Measurements from ENCODE around the gene PRICKLE2. TPM values are rescaled to one million over a fixed set of nuclear protein-coding genes. Genes with fewer than 3 reads are reported as not detected.

PRICKLE2 gene
- total RNA-seq, 1 donor from 2014 or later = 84.4 TPM

DNA sequence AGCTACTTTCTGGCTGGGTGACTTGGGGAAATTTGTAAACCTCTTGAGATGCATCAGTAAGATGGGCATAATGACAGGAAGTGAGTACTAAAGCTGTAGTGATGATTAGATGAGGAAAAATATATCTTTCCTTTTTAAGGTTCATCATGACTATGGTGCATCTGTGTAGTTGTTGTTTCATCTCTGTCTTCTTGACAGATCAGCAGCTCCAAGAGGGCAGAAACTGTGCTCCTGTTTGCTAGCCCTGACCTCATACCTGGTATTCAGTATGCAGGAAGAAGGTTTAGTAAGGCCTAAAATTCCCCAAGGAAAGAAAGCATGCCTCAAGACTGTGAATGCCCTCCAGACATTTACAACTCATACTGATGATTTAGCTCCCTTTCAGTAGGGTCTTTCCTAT, 119.5 kb downstream of the PRICKLE2 start:
- H3K4me2 ChIP-seq (ENCODE audit: low read length) = no peak overlapping the region
- H3K4me3 Mint-ChIP-seq (ENCODE audit: unreplicated experiment) = no peak overlapping the region
- H3K4me1 Mint-ChIP-seq (ENCODE audit: low read depth, unreplicated experiment) = peaks cover 69% of the 10 kb centered on the region
- H2AFZ ChIP-seq (ENCODE audit: low read depth, low read length) = no peak overlapping the region
- TF ChIP-seq, protein P1, sequence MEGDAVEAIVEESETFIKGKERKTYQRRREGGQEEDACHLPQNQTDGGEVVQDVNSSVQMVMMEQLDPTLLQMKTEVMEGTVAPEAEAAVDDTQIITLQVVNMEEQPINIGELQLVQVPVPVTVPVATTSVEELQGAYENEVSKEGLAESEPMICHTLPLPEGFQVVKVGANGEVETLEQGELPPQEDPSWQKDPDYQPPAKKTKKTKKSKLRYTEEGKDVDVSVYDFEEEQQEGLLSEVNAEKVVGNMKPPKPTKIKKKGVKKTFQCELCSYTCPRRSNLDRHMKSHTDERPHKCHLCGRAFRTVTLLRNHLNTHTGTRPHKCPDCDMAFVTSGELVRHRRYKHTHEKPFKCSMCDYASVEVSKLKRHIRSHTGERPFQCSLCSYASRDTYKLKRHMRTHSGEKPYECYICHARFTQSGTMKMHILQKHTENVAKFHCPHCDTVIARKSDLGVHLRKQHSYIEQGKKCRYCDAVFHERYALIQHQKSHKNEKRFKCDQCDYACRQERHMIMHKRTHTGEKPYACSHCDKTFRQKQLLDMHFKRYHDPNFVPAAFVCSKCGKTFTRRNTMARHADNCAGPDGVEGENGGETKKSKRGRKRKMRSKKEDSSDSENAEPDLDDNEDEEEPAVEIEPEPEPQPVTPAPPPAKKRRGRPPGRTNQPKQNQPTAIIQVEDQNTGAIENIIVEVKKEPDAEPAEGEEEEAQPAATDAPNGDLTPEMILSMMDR (IDR thresholded peaks at IDR 0.05; ENCODE audit: insufficient read depth, low read depth, low read length) = no peak
- no peak for TF ChIP-seq EZH2 (IDR thresholded peaks at IDR 0.05; ENCODE audit: insufficient read depth, low read length)
- H3K4me1 ChIP-seq (ENCODE audit: insufficient read depth, low read length) = peaks cover 11% of the 10 kb centered on the region
- H3K27ac Mint-ChIP-seq (ENCODE audit: unreplicated experiment) = no peak overlapping the region
- DNase-seq (ENCODE audit: low read depth) (no peak), FAIRE-seq (peak; percentile 34)
- H3K36me3 Mint-ChIP-seq (ENCODE audit: low read depth, unreplicated experiment) = peaks cover 46% of the 10 kb centered on the region
- H3K9ac ChIP-seq (ENCODE audit: low read length) = no peak overlapping the region
- peaks cover 16% of the 10 kb centered on the region for H3K79me2 ChIP-seq (ENCODE audit: insufficient read depth, low read length)
- no peaks in the 10 kb centered on the region for H3K36me3 ChIP-seq (ENCODE audit: insufficient read depth, low read length)
- no peak overlapping the region for H3K27ac ChIP-seq (ENCODE audit: low read depth, low read length)
- H3K4me3 ChIP-seq (ENCODE audit: insufficient read depth, low read depth, low read length) = no peak overlapping the region
- H3K27me3 Mint-ChIP-seq (ENCODE audit: low read depth, unreplicated experiment) = no peaks in the 10 kb centered on the region
- no peaks in the 10 kb centered on the region for H3K9me3 Mint-ChIP-seq (ENCODE audit: unreplicated experiment)
- H3K27me3 ChIP-seq (ENCODE audit: insufficient read depth, low read length) = no peaks in the 10 kb centered on the region
- no peaks in the 10 kb centered on the region for H3K9me3 ChIP-seq (ENCODE audit: insufficient read depth, low read depth, low read length)
- H4K20me1 ChIP-seq (ENCODE audit: insufficient read depth, low read length) = peaks cover 59% of the 10 kb centered on the region

DNA sequence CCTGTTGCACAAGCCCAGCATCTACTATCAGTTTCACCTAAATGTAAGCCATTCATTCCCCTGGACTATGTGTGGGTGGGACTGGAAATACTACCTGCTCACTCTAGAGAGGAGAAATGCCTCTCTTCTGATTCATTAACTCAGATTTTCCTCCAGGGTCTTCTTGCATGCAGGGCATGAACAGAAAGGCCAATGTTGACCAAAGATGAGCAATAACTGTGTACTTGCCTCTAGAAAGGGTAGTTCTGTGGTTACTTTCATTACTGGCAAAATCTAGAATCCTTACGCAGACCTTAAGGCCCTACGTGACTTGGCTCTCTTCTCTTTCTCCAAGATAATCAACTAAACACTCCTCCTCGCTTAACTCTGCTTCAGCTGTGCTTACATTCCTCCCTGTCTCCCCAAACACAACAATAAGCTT, 120.6 kb downstream of the PRICKLE2 start:
- no peaks in the 10 kb centered on the region for H3K27me3 ChIP-seq (ENCODE audit: insufficient read depth, low read length)
- H3K4me2 ChIP-seq (ENCODE audit: low read length) = peak overlapping the region; percentile 21
- H3K79me2 ChIP-seq (ENCODE audit: insufficient read depth, low read length) = peaks cover 15% of the 10 kb centered on the region
- no peak overlapping the region for H2AFZ ChIP-seq (ENCODE audit: low read depth, low read length)
- Mint-ChIP-seq H3K4me1 (ENCODE audit: low read depth, unreplicated experiment) (peaks cover 59% of the 10 kb centered on the region), H3K27me3 (ENCODE audit: low read depth, unreplicated experiment) (no peaks in the 10 kb centered on the region), H3K36me3 (ENCODE audit: low read depth, unreplicated experiment) (peaks cover 40% of the 10 kb centered on the region), H3K4me3 (ENCODE audit: unreplicated experiment) (peak overlapping the region; percentile 40), H3K27ac (ENCODE audit: unreplicated experiment) (no peak overlapping the region), H3K9me3 (ENCODE audit: unreplicated experiment) (no peaks in the 10 kb centered on the region)
- TF ChIP-seq EZH2 (IDR thresholded peaks at IDR 0.05; ENCODE audit: insufficient read depth, low read length) = no peak
- TF ChIP-seq, protein P1 (IDR thresholded peaks at IDR 0.05; ENCODE audit: insufficient read depth, low read depth, low read length) = no peak
- no peaks in the 10 kb centered on the region for H3K36me3 ChIP-seq (ENCODE audit: insufficient read depth, low read length)
- H4K20me1 ChIP-seq (ENCODE audit: insufficient read depth, low read length) = peaks cover 65% of the 10 kb centered on the region
- no peak overlapping the region for H3K9ac ChIP-seq (ENCODE audit: low read length)
- H3K27ac ChIP-seq (ENCODE audit: low read depth, low read length) = no peak overlapping the region
- peak; percentile 73 for DNase-seq (ENCODE audit: low read depth)
- no peaks in the 10 kb centered on the region for H3K9me3 ChIP-seq (ENCODE audit: insufficient read depth, low read depth, low read length)
- peaks cover 11% of the 10 kb centered on the region for H3K4me1 ChIP-seq (ENCODE audit: insufficient read depth, low read length)
- FAIRE-seq = peak; percentile 29
- H3K4me3 ChIP-seq (ENCODE audit: insufficient read depth, low read depth, low read length) = no peak overlapping the region

DNA sequence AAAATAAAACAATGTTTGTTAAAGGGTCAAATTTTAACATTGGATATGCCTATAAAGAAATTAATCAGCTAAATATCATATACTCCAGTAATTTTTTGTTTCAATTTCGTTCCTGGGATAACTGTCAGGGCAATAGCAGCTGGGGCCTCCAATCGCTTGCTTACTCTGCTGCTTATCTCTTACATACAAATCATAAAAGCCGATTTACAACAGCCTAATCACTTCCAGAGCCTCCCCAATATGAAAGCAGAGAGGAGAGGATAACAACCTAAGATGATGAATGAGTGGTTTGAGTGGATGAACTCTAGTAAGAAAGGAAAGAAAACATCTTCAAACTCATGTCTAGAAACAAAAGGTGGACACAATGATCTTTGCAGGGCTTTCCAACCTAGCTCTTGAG, 121.3 kb downstream of the PRICKLE2 start:
- no peak overlapping the region for H3K27ac Mint-ChIP-seq (ENCODE audit: unreplicated experiment)
- Histone ChIP-seq H2AFZ (ENCODE audit: low read depth, low read length) (no peak overlapping the region), H3K27ac (ENCODE audit: low read depth, low read length) (no peak overlapping the region), H4K20me1 (ENCODE audit: insufficient read depth, low read length) (peaks cover 59% of the 10 kb centered on the region), H3K36me3 (ENCODE audit: insufficient read depth, low read length) (no peaks in the 10 kb centered on the region), H3K9ac (ENCODE audit: low read length) (no peak overlapping the region), H3K79me2 (ENCODE audit: insufficient read depth, low read length) (peaks cover 15% of the 10 kb centered on the region), H3K4me3 (ENCODE audit: insufficient read depth, low read depth, low read length) (no peak overlapping the region), H3K9me3 (ENCODE audit: insufficient read depth, low read depth, low read length) (no peaks in the 10 kb centered on the region), H3K4me1 (ENCODE audit: insufficient read depth, low read length) (peaks cover 11% of the 10 kb centered on the region), H3K4me2 (ENCODE audit: low read length) (no peak overlapping the region), H3K27me3 (ENCODE audit: insufficient read depth, low read length) (no peaks in the 10 kb centered on the region)
- no peak for FAIRE-seq
- peaks cover 40% of the 10 kb centered on the region for H3K36me3 Mint-ChIP-seq (ENCODE audit: low read depth, unreplicated experiment)
- H3K4me1 Mint-ChIP-seq (ENCODE audit: low read depth, unreplicated experiment) = peaks cover 55% of the 10 kb centered on the region
- no peaks in the 10 kb centered on the region for H3K9me3 Mint-ChIP-seq (ENCODE audit: unreplicated experiment)
- TF ChIP-seq EZH2 (IDR thresholded peaks at IDR 0.05; ENCODE audit: insufficient read depth, low read length) = no peak
- TF ChIP-seq, protein P1 (IDR thresholded peaks at IDR 0.05; ENCODE audit: insufficient read depth, low read depth, low read length) = no peak
- no peak for DNase-seq (ENCODE audit: low read depth)
- H3K4me3 Mint-ChIP-seq (ENCODE audit: unreplicated experiment) = no peak overlapping the region
- no peaks in the 10 kb centered on the region for H3K27me3 Mint-ChIP-seq (ENCODE audit: low read depth, unreplicated experiment)
